Duodenal mucosa (tissue), 2 donors: ENCODE data around the gene SLC9A7.

Experiments
- H3K27ac ChIP-seq: one replicate; pipeline ENCODE4 v1.7.0; 2013; ENCODE audit warnings: low read depth, low read length
- H3K27me3 ChIP-seq, 2 donors: one replicate each; pipeline ENCODE4 v1.7.0; 2013; ENCODE audit warnings: low read length in 2 of 2, control low read depth in 1 of 2; ENCODE audit not compliant: insufficient read depth in 2 of 2, control insufficient read depth in 1 of 2
- H3K36me3 ChIP-seq, 2 donors: one replicate each; pipeline ENCODE4 v1.7.0; 2013; ENCODE audit warnings: low read length in 2 of 2, control low read depth in 1 of 2; ENCODE audit not compliant: insufficient read depth in 2 of 2, control insufficient read depth in 1 of 2
- H3K4me1 ChIP-seq, 2 donors: one replicate each; pipeline ENCODE4 v1.7.0; 2013; ENCODE audit warnings: low read length in 2 of 2, control low read depth in 1 of 2; ENCODE audit not compliant: insufficient read depth in 2 of 2, control insufficient read depth in 1 of 2
- H3K4me3 ChIP-seq, 2 donors: one replicate each; pipeline ENCODE4 v1.7.0; 2013; ENCODE audit warnings: low read length in 2 of 2, low read depth in 1 of 2
- H3K9ac ChIP-seq, 2 donors: one replicate each; pipeline ENCODE4 v1.7.0; 2013; ENCODE audit warnings: low read length in 2 of 2, low read depth in 1 of 2
- H3K9me3 ChIP-seq, 2 donors: one replicate each; pipeline ENCODE4 v1.7.0; 2013; ENCODE audit warnings: low read length in 2 of 2, control low read depth in 1 of 2; ENCODE audit not compliant: control insufficient read depth in 1 of 2

The SLC9A7 gene

DNA sequence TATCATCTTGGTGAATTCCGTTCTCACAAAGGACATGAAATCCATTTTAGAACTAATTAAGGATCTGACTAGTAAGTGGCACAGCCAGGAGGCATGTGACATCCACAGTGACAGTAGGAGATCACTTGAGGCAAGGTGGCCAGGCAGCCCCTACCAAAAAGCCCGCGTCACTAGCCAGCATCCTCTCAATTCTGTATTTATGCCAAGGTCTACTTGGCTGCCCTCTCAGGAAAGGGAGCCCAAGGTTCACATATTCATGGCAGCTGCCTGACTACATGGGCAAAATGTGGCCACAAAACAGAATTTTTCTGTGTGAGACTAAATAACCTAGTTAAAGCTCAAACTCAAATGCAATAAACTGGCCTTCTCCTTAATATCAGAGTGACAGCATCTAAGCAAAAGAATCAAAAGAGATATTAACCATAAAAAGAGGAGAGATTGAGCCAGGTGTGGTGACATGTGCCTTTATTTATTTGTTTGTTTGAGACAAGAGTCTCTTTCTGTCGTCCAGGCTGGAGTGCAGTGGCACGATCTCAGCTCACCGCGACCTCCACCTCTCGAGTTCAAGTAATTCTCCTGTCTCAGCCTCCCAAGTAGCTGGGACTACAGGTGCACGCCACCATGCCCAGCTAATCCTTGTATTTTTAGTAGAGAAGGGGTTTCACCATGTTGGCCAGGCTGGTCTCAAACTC, 51.5 kb downstream of the SLC9A7 start:
- Histone ChIP-seq H3K27me3 (no peaks in the 10 kb centered on the region), H3K27ac (no peak overlapping the region), H3K9me3 (no peaks in the 10 kb centered on the region)

DNA sequence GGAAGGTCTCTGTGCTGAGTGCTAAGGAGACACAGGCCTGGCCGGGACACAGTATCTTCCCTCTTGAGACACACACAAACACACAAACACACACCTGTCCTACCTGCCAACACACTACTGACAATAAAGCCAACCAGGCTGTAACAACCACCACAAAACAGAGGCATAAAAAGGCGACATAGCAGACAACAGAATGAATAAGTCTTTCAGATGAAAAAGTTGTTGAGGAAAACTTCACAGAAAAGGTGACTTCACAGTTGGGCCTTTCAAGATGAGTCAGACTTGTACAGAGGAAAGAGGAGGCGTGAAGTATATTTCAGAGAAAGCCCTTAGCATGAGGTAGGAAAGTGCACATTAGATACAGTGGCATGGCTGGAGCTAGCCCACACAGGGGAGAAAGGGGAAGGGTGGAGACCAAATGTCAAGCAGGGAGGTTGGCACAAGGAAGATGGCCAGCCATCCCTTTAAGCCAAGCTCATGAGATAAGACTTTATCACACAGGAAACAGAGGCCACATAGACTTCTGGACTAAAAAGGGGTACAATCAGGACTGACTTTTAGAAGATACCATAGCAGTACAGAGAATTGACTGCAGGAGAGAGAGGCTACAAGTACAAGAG, 54.0 kb downstream of the SLC9A7 start:
- Histone ChIP-seq H3K9me3 (no peaks in the 10 kb centered on the region), H3K36me3 (no peaks in the 10 kb centered on the region), H3K4me3 (no peak overlapping the region), H3K9ac (no peak overlapping the region), H3K27me3 (no peaks in the 10 kb centered on the region), H3K27ac (no peak overlapping the region), H3K4me1 (no peaks in the 10 kb centered on the region)

More for the DNA sequence above, 51.5 kb downstream of the SLC9A7 start:
- Histone ChIP-seq H3K36me3 (no peaks in the 10 kb centered on the region), H3K4me1 (no peaks in the 10 kb centered on the region), H3K9ac (no peak overlapping the region), H3K4me3 (no peak overlapping the region)

DNA sequence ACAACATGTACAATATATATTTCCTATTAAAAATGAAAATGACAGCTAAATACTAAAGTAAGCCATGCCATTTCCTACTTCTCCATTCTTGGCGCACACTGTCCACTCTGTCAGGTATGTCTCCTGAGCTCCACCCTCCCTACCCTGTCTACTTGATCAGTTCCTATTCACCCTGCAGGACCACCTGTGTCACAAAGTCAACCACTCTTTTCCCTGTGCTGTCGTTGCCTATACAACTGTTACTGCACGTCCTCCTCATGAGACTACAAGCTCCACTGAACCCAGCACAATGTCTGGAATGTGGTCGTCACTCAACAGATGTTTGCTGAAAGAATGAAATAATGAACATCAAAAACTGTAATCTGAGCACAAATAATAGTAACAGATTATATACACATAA, 54.9 kb downstream of the SLC9A7 start:
- Histone ChIP-seq H3K9ac (no peak overlapping the region), H3K27me3 (no peaks in the 10 kb centered on the region), H3K4me3 (no peak overlapping the region), H3K4me1 (no peaks in the 10 kb centered on the region), H3K27ac (no peak overlapping the region), H3K36me3 (no peaks in the 10 kb centered on the region), H3K9me3 (no peaks in the 10 kb centered on the region)

DNA sequence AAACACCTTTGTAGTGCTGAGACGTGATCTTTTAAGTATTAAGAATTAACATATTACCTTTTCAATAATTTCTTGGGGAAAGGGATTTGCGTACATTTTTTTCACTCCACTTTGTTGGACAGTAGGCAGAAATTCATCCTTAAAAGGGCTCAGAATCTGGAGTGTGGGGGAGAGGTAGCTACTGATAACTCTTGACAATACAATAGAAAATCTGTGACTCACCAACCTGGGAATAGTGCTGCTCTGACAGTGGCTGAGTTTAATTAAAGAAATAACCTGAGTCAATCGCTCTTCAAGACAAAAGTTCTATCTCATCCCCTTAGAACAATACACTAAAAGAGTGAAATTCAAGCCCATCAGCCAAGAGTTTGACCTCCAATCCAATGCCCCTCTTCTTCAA, 60.2 kb downstream of the SLC9A7 start:
- no peak overlapping the region for H3K9ac ChIP-seq
- H3K27me3 ChIP-seq: no peaks in the 10 kb centered on the region
- H3K27ac ChIP-seq: no peak overlapping the region
- H3K4me1 ChIP-seq: no peaks in the 10 kb centered on the region
- no peak overlapping the region for H3K4me3 ChIP-seq
- H3K9me3 ChIP-seq: no peaks in the 10 kb centered on the region
- no peaks in the 10 kb centered on the region for H3K36me3 ChIP-seq

- Histone ChIP-seq H3K36me3 (no peaks in the 10 kb centered on the region), H3K27ac (no peak overlapping the region), H3K27me3 (no peaks in the 10 kb centered on the region), H3K9ac (no peak overlapping the region), H3K9me3 (no peaks in the 10 kb centered on the region), H3K4me1 (no peaks in the 10 kb centered on the region), H3K4me3 (no peak overlapping the region)
Measured at GRCh38 chrX:46695491-46695890, 63.4 kb downstream of the SLC9A7 start.

DNA sequence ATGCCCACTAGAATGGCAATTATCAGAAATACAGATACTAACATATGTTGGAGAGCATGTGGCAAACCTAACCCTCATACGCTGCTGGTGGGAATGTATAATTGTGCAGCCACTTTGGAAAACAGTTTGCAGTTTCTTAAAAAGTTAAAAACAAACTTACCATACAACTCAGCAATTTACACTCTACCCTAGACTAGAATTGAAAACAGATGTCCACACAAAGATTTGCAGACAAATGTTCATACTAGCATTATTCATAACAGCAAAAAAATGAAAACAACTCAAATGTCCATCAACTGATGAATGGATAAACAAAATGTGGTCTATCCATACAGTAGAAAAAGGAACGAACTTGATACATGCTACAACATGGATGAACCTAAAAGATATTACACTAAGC, 64.4 kb downstream of the SLC9A7 start:
- H3K27me3 ChIP-seq: no peaks in the 10 kb centered on the region
- no peaks in the 10 kb centered on the region for H3K9me3 ChIP-seq
- no peaks in the 10 kb centered on the region for H3K4me1 ChIP-seq
- H3K36me3 ChIP-seq: no peaks in the 10 kb centered on the region
- no peak overlapping the region for H3K4me3 ChIP-seq
- H3K27ac ChIP-seq: no peak overlapping the region
- no peak overlapping the region for H3K9ac ChIP-seq

DNA sequence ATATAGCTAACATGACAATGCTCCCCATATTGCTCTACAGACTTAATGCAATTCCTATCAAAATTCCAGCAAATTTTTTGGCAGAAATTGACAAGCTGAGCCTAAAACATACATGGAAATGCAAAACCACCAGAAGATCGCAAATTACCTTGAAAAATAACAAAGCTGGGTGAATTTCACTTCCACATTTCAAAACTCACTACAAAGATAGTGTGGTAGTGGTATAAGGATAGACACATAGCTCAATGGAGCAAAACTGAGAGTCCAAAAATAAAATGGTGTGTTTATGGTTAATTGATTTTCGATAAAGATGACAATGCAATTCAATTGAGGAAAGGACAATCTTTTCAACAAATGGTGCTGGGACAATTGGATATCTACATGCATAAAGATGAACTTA, 65.8 kb downstream of the SLC9A7 start:
- H3K9me3 ChIP-seq: no peaks in the 10 kb centered on the region
- H3K4me1 ChIP-seq: no peaks in the 10 kb centered on the region
- H3K27ac ChIP-seq: no peak overlapping the region
- no peak overlapping the region for H3K9ac ChIP-seq
- H3K27me3 ChIP-seq: no peaks in the 10 kb centered on the region
- H3K36me3 ChIP-seq: no peaks in the 10 kb centered on the region
- no peak overlapping the region for H3K4me3 ChIP-seq

DNA sequence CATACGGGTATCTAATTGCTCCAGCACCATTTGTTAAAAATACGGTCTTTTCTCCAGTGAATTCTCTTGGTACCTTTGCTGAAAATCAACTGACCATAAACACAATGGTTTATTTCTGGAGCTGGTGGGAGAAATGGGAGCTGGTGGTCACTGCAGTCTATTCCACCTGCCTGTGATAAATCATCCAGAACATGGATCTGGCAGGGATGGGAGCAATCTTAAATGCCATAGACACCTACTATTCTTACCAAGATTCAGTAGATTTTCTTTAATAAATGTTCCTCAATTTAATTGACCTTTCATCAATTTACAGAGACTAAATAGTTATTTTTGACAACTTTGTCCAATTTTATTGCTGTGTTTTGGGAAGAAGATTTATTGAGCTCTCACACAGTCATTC, 68.1 kb downstream of the SLC9A7 start:
- no peaks in the 10 kb centered on the region for H3K27me3 ChIP-seq
- H3K4me1 ChIP-seq: no peaks in the 10 kb centered on the region
- H3K9me3 ChIP-seq: no peaks in the 10 kb centered on the region
- no peak overlapping the region for H3K27ac ChIP-seq
- no peak overlapping the region for H3K9ac ChIP-seq
- no peak overlapping the region for H3K4me3 ChIP-seq
- H3K36me3 ChIP-seq: no peaks in the 10 kb centered on the region

DNA sequence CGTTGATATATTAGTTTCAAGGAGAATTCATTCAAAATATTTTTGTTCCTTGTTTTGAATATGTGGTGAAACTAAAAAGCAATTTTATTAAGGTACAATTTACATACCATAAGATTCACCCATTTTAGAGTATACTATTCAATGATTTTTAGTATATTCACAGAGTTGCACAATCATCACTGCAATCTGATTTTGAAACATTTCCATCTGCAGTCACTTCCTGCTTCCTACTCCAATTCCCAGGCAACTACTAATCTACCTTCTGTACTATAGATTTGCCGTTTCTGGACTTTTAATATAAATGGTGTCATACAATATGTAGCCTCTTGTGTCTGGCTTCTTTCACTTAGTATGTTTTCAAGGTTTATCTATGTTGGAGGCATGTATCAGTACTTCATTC, 71.3 kb downstream of the SLC9A7 start:
- no peaks in the 10 kb centered on the region for H3K4me1 ChIP-seq
- no peak overlapping the region for H3K4me3 ChIP-seq
- H3K27me3 ChIP-seq: no peaks in the 10 kb centered on the region
- H3K9ac ChIP-seq: no peak overlapping the region
- H3K27ac ChIP-seq: no peak overlapping the region
- H3K36me3 ChIP-seq: no peaks in the 10 kb centered on the region
- H3K9me3 ChIP-seq: no peaks in the 10 kb centered on the region

GRCh38 chrX:46686003-46686645, 72.8 kb downstream of the SLC9A7 start:
- H3K9ac ChIP-seq: no peak overlapping the region
- no peak overlapping the region for H3K27ac ChIP-seq
- no peaks in the 10 kb centered on the region for H3K36me3 ChIP-seq
- H3K4me3 ChIP-seq: no peak overlapping the region
- no peaks in the 10 kb centered on the region for H3K9me3 ChIP-seq
- no peaks in the 10 kb centered on the region for H3K4me1 ChIP-seq
- H3K27me3 ChIP-seq: no peaks in the 10 kb centered on the region
